ENCODE data around the gene FOXL3.

GRCh38 chr7:256461-256940, 33.5 kb upstream of the FOXL3 start:
- TF ChIP-seq GATA3 (IDR thresholded peaks at IDR 0.05; ENCODE audit: low read depth, low read length) (no peak), GATA2 (IDR thresholded peaks at IDR 0.05; ENCODE audit: low read depth, low read length) (no peak)

All from SH-SY5Y (cell line).